ENCODE measurements around the gene FN3K. TPM values are rescaled to one million over a fixed set of nuclear protein-coding genes. Genes with fewer than 3 reads are reported as not detected.

FN3K gene
- total and polyA plus RNA-seq, 2 of the 13 experiments (the other 11 are each of a cell fraction or from before 2014, with no cell fraction given): 3.5 to 12.2 TPM

GRCh38 chr17:82740906-82741759, 5.7 kb downstream of the FN3K start (continued):
- TF ChIP-seq LCORL (IDR thresholded peaks at IDR 0.05) (no peak), LCORL (CRISPR knock-in tag; IDR thresholded peaks at IDR 0.05) (peak; percentile 93), HNRNPUL1 (IDR thresholded peaks at IDR 0.05; ENCODE audit: low read depth, low read length) (no peak), ZBTB1 (CRISPR knock-in tag; IDR thresholded peaks at IDR 0.05; ENCODE audit: borderline replicate concordance) (no peak), RXRA (CRISPR knock-in tag; IDR thresholded peaks at IDR 0.05) (peak; percentile 94), SAP130 (CRISPR knock-in tag; IDR thresholded peaks at IDR 0.05; ENCODE audit: low read depth) (peak; percentile 95), NFYC (CRISPR knock-in tag; IDR thresholded peaks at IDR 0.05) (0 out of 2 replicates have a peak, but pooled peaks have one; percentile 7), ZNF546 (CRISPR knock-in tag; conservative IDR thresholded peaks at IDR 0.05) (0 out of 2 replicates have a peak, but pooled peaks have one; percentile 42), ATF5 (CRISPR knock-in tag; IDR thresholded peaks at IDR 0.05; ENCODE audit: low read depth) (no peak), ZBTB3 (CRISPR knock-in tag; IDR thresholded peaks at IDR 0.05; ENCODE audit: borderline replicate concordance, low read depth) (no peak), CENPBD1 (CRISPR knock-in tag; IDR thresholded peaks at IDR 0.05; ENCODE audit: borderline replicate concordance, low read depth) (no peak), DNMT3B (CRISPR knock-in tag; conservative IDR thresholded peaks at IDR 0.05) (peak; percentile 63; the same call in 1 of the 2 replicates), MAF1 (CRISPR knock-in tag; IDR thresholded peaks at IDR 0.05; ENCODE audit: borderline replicate concordance) (no peak), ZNF17 (CRISPR knock-in tag; IDR thresholded peaks at IDR 0.05) (no peak), ZXDC (CRISPR knock-in tag; IDR thresholded peaks at IDR 0.05) (no peak), KLF13 (CRISPR knock-in tag; IDR thresholded peaks at IDR 0.05) (no peak), REPIN1 (CRISPR knock-in tag; IDR thresholded peaks at IDR 0.05; ENCODE audit: borderline replicate concordance, low read depth) (peak; percentile 77; the same call in 1 of the 2 replicates), ZNF496 (CRISPR knock-in tag; IDR thresholded peaks at IDR 0.05; ENCODE audit: insufficient replicate concordance) (no peak), ZNF34 (CRISPR knock-in tag; IDR thresholded peaks at IDR 0.05; ENCODE audit: borderline replicate concordance) (no peak), ZSCAN9 (CRISPR knock-in tag; IDR thresholded peaks at IDR 0.05; ENCODE audit: borderline replicate concordance) (peak; percentile 89), SKI (IDR thresholded peaks at IDR 0.05; ENCODE audit: partially characterized antibody) (peak; percentile 89), ZNF616 (CRISPR knock-in tag; IDR thresholded peaks at IDR 0.05; ENCODE audit: low read depth) (no peak), NR1H2 (CRISPR knock-in tag; IDR thresholded peaks at IDR 0.05; ENCODE audit: borderline replicate concordance, low read depth) (no peak), SRSF1 (optimal IDR thresholded peaks at IDR 0.05; ENCODE audit: low read depth, low read length) (no peak), ZGPAT (CRISPR knock-in tag; IDR thresholded peaks at IDR 0.05) (peak; percentile 92), ESRRA (CRISPR knock-in tag; IDR thresholded peaks at IDR 0.05; ENCODE audit: low read depth) (peak; percentile 96)
